ENCODE results near the gene UCP3. TPM values are rescaled to one million over a fixed set of nuclear protein-coding genes. Genes with fewer than 3 reads are reported as not detected.

UCP3 gene
- total RNA-seq, 1 donor from 2014 or later, result 2.7 TPM

- intact Hi-C loops (cut with micrococcal nuclease), result loop anchor here (1.0 to 5.0 kb wide), 3 partner anchors 31 to 218 kb away; partner anchors contain the start of genes COA4, PAAF1 and RAB6A
Observed at GRCh38 chr11:73980001-73980961, 28.6 kb downstream of the UCP3 start.

DNA sequence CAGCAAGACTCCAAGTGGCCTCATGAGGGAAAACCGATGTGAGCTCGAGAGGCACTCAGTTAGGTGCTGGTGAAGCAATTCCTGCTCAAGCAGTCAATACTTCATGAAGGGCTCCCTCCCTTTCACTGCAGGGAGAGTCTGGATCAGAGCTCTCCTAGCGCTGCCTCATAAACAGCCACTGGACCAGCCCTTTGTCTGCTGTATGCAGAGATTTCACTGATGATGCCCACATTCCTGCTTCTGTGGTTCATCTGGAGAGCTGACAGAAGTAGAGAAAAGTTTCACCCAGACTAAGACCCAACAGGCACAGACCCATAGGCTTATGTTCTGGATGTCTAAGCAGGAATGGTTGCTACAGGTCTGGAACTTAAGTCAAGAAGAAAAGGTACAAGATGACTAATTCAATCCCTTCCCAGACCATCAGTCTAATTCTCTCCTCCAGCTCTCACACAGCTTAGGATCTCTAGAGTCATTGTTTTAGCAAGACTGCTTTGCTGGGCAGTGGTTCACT is 30.3 kb downstream of the UCP3 start:
- intact Hi-C loops (cut with micrococcal nuclease), result no loop called here

GRCh38 chr11:73977856-73978519 is 30.9 kb downstream of the UCP3 start:
- intact Hi-C loops (cut with micrococcal nuclease), result no loop called here

GRCh38 chr11:73976451-73977151 is 32.3 kb downstream of the UCP3 start:
- intact Hi-C loops (cut with micrococcal nuclease), result no loop called here

- intact Hi-C loops (cut with micrococcal nuclease), result loop anchor here (2.0 kb wide), 1 partner anchor 195 kb away; the partner anchor contains the start of genes C2CD3 and PPME1
Observed at GRCh38 chr11:73975479-73975757, 33.5 kb downstream of the UCP3 start.

- intact Hi-C loops (cut with micrococcal nuclease), result loop anchor here (1.0 to 5.0 kb wide), 3 partner anchors 7 to 196 kb away; partner anchors contain the start of genes C2CD3, PPME1, UCP2 and UCP3
Observed at GRCh38 chr11:73974604-73975478, 34.0 kb downstream of the UCP3 start.

- intact Hi-C loops (cut with micrococcal nuclease), result loop anchor here (5.0 kb wide), 1 partner anchor 34 kb away; the partner anchor contains the start of gene UCP3
Observed at GRCh38 chr11:73972620-73973449, 36.0 kb downstream of the UCP3 start.

- intact Hi-C loops (cut with micrococcal nuclease), result loop anchor here (5.0 kb wide), 1 partner anchor 35 kb away; the partner anchor contains the start of gene UCP3
Observed at GRCh38 chr11:73972187-73972586, 36.7 kb downstream of the UCP3 start.

GRCh38 chr11:73971175-73971719 is 37.6 kb downstream of the UCP3 start:
- intact Hi-C loops (cut with micrococcal nuclease), result loop anchor here (5.0 kb wide), 1 partner anchor 36 kb away; the partner anchor contains the start of gene UCP3

DNA sequence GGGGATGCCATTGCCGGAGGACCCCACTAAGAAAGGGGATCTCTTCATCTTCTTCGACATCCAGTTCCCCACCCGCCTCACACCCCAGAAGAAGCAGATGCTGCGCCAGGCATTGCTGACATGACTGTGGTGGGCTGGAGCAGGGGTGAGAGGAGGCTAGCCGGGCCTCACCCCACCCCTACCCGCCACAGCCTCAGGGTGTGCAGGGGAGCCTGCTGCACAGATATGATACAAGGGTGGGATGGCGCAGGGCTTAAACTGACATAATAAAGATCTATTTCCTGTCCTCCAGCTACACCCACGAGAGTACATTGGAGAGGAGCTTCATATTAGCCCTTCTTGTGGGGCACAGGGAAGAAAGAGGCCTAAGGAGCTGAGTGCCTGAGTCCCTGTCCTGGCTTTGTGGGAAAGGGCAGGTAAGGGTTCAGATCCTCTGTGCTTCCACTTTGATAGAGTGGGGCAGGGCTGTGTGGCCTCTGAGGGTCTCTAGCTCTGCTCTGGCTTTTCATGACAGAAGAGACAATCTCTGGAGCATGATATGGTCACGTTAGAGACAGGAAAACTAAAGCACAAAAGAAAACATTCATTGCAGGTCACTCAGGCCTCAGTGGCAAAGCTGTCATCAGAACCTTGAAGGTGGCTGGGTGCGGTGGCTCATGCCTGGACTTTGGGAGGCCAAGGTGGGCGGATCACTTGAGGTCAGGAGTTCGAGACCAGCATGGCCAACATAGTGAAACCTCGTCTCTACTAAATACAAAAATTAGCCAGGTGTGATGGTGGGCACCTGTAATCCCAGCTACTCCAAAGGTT is 38.7 kb downstream of the UCP3 start:
- intact Hi-C loops (cut with micrococcal nuclease), result loop anchor here (5.0 to 10.0 kb wide), 2 partner anchors 37 to 285 kb away; partner anchors contain the start of gene UCP3

GRCh38 chr11:73969091-73969490 is 39.8 kb downstream of the UCP3 start:
- intact Hi-C loops (cut with micrococcal nuclease), result loop anchor here (10.0 kb wide), 1 partner anchor 286 kb away; no protein-coding TSS in a partner anchor

DNA sequence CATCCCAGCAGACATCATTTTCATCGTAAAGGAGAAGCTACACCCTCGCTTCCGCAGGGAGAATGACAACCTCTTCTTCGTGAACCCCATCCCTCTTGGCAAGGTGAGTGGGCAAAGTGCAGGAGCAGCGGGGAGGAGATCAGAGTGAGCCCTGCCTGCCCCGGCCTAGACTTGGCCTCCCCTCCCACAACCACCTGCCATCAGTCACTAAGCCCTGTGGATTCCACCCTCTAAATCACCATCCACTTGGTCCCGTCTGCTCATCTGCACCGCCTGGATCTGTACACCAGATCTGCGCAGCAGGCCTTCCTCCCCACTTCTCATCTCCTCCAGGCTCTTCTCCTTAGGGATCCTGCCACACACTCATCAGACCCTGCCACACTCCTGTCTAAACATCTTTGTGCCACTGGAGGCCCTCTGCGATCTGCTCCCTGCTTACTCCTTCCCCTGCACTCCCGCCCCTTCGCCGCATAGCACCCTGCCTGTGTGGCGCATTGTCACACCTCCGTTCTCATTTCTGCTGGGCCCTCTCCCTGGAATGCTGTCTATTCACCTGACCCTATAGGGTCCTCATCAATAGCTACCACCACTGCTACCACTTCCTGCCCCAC is 40.4 kb downstream of the UCP3 start:
- intact Hi-C loops (cut with micrococcal nuclease), result loop anchor here (10.0 kb wide), 1 partner anchor 286 kb away; no protein-coding TSS in a partner anchor

DNA sequence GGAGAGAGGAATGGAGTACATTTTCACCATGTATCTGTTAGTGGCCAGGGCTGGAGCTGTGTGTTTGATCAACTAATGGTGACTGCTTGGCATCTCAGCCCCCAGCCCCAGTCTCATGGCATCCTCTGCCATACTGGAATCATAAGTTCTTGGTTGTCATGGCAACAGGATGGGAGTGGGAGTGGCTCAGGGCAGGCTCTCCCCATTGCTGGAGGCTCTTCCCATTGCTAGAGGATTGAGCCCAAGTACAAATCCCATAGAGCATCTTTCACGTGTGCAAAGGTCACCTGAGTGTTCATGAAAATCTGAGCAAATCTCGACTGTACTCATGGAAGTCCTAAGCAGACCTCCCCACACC is 43.1 kb downstream of the UCP3 start:
- intact Hi-C loops (cut with micrococcal nuclease), result loop anchor here (10.0 kb wide), 1 partner anchor 289 kb away; no protein-coding TSS in a partner anchor

- intact Hi-C loops (cut with micrococcal nuclease), result loop anchor here (10.0 kb wide), 1 partner anchor 290 kb away; no protein-coding TSS in a partner anchor
Observed at GRCh38 chr11:73965076-73965763, 43.7 kb downstream of the UCP3 start.

- intact Hi-C loops (cut with micrococcal nuclease), result loop anchor here (1.0 to 10.0 kb wide), 4 partner anchors 126 to 357 kb away; partner anchors contain the start of genes C2CD3 and PPME1
Observed at GRCh38 chr11:73963861-73964260, 45.0 kb downstream of the UCP3 start.

- intact Hi-C loops (cut with micrococcal nuclease), result loop anchor here (10.0 kb wide), 1 partner anchor 293 kb away; no protein-coding TSS in a partner anchor
Observed at GRCh38 chr11:73962101-73962705, 46.7 kb downstream of the UCP3 start.

Measured in T-helper 2 cell treated with Interferon-gamma antibody and Interleukin-4, amounts not matched to agents 100 ng/mL and 5 ng/mL, for 36 hours (primary cell).